GM20000 (cell line): Measurements from ENCODE around the gene SS18L1.
"Not testable (repeated sequence)": the region's sequence is repeated elsewhere in the genome, so short reads cannot be mapped to it uniquely, and the experiment has no call there.

ENCODE experiments used
- DNase-seq: peaks from one replicate; pipeline ENCODE4 v3.0.0; 2012; ENCODE audit warnings: low spot score
- CTCF ChIP-seq: IDR thresholded peaks from 2 replicates; pipeline ENCODE4 v1.5.1; 2012; ENCODE audit warnings: mild to moderate bottlenecking, control low read depth; ENCODE audit errors: extremely low read depth, missing control alignments

Gene SS18L1

GRCh38 chr20:62104791-62105345, 38.7 kb upstream of the SS18L1 start:
- TF ChIP-seq CTCF: no peak
- DNase-seq: no peak

- no peak for TF ChIP-seq CTCF
- DNase-seq: no peak
These were observed 38.0 kb upstream of the SS18L1 start for GRCh38 chr20:62105592-62105991.

GRCh38 chr20:62111148-62111547, 32.4 kb upstream of the SS18L1 start:
- DNase-seq: no peak
- TF ChIP-seq CTCF: no peak

GRCh38 chr20:62112368-62112767, 31.2 kb upstream of the SS18L1 start:
- no peak for DNase-seq
- TF ChIP-seq CTCF: no peak

- no peak for DNase-seq
- TF ChIP-seq CTCF: no peak
These were observed 28.7 kb upstream of the SS18L1 start for GRCh38 chr20:62114894-62115293.

GRCh38 chr20:62115800-62116407, 27.7 kb upstream of the SS18L1 start:
- DNase-seq: not testable (repeated sequence)

- TF ChIP-seq CTCF: no peak
These were observed 26.8 kb upstream of the SS18L1 start for GRCh38 chr20:62116558-62117361.

More at GRCh38 chr20:62116558-62117361, 26.8 kb upstream of the SS18L1 start:
- DNase-seq: no peak
